GM12874 (cell line): Measurements from ENCODE around the gene HAL.

ENCODE experiments used
- CTCF ChIP-seq: IDR thresholded peaks from 2 replicates; pipeline ENCODE4 v1.5.1; 2011; ENCODE audit warnings: low read depth, mild to moderate bottlenecking, control low read depth, low read length, moderate library complexity; ENCODE audit not compliant: insufficient read depth

HAL gene

GRCh38 chr12:95956557-95957145 is 39.5 kb downstream of the HAL start:
- no peak for TF ChIP-seq CTCF

DNA sequence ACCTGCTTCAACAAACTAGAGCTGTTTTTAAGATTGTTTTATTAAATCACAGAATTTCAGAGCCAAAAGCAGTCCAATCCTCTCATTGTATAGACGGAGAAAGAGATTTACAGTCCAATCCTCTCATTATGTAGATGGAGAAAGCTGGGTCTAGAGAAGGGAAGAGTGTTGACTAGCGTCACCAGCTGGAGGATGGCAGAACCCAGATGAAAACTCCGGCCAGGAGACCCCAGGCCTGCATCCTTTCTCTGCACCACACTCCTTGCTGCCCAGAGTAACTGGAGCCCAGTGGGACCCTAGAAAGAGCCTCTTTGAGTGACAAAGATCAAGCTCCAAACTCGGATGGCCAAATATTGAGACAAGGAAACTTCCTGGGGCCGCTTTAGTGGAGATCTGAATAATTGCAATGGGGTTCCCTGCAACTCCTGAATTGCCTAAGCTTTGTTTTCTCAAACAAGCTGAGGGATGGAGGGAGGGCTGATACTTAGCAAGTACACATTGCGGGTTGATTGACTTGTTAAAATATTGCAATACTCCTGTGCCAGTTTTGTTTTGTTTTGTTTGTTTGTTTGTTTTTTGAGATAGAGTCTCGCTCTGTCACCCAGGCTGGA is 40.5 kb downstream of the HAL start:
- TF ChIP-seq CTCF = no peak

- TF ChIP-seq CTCF = no peak
Observed at GRCh38 chr12:95953000-95953399, 43.1 kb downstream of the HAL start.

DNA sequence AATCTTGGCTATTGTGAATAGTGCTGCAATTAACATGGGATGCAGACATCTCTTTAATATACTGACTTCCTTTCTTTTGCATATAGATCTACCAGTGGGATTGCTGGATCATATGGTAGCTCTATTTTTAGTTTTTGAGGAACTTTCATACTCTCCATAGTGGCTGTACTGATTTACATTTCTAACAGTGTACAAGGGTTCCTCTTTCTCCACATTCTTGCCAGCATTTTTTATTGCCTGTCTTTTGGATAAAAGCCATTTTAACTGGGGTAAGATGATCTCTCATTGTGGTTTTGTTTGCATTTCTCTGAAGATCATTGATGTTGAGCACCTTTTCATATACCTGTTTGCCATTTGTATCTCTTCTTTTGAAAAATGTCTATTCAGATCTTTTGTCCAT is 44.6 kb downstream of the HAL start:
- TF ChIP-seq CTCF = no peak

DNA sequence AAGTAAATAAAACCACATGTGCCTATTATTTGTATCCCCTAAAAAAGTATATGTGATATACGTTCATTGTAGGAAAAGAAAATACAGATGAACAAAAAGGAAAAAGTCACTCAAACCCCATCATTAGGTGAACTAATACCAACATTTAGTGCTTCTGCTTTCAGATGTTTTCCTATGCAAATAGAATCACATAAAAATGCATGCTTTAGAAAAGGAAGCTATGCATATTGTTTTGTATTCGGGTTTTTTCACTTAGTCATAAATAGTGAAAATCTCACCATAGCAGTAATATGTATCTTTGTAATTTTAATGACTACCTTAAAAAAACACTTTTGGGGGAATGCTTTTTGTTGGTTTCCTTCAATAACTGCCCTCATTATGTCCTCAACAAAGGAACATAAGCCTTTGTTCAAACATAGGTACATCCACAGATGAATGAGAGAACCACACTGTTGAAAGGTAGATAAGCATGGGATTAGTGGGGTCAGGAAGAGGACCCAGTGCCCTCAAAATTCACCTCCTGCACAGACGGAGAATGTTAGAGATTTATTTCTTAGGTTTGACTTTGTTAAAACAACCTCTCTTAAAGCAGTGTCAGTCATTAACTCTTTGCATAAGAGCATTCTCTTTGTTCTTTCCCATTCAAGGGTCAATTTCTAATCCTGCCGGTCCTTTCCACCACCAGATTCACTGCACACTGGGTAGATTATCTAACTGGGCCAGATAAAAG is 46.5 kb downstream of the HAL start:
- TF ChIP-seq CTCF = no peak

GRCh38 chr12:95944108-95944704 is 51.9 kb downstream of the HAL start:
- TF ChIP-seq CTCF = no peak

DNA sequence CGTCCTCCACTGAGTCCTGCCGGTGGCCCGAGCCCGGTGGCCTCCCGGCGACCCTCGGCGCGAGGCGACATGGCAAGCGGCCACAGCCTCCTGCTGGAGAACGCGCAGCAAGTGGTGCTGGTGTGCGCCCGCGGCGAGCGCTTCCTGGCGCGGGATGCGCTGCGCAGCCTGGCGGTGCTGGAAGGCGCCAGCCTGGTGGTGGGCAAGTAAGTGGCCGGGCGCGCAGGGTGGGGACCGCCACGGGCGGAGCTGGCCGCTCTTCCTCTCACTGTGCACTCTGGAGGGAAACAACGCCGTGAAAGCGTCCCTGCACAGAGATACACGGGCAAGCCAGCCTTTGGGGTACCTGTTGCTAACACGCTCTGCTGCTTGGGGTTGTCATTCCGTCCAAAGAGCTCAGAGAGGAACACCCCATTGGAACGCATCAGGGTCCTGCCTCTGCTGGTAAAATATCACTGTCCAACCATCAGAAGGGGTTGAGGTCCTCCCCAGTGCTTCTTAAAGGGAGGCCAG is 52.8 kb downstream of the HAL start, which contains the start of gene AMDHD1:
Gene AMDHD1 (plus strand): TSS at position 2 of the 513 bp plus-strand sequence. CDS start 68 bp downstream, at position 70.
- TF ChIP-seq CTCF = no peak; the same call in 1 of the 2 replicates
